ENCODE measurements around the gene RPLP1.

The RPLP1 gene

DNA sequence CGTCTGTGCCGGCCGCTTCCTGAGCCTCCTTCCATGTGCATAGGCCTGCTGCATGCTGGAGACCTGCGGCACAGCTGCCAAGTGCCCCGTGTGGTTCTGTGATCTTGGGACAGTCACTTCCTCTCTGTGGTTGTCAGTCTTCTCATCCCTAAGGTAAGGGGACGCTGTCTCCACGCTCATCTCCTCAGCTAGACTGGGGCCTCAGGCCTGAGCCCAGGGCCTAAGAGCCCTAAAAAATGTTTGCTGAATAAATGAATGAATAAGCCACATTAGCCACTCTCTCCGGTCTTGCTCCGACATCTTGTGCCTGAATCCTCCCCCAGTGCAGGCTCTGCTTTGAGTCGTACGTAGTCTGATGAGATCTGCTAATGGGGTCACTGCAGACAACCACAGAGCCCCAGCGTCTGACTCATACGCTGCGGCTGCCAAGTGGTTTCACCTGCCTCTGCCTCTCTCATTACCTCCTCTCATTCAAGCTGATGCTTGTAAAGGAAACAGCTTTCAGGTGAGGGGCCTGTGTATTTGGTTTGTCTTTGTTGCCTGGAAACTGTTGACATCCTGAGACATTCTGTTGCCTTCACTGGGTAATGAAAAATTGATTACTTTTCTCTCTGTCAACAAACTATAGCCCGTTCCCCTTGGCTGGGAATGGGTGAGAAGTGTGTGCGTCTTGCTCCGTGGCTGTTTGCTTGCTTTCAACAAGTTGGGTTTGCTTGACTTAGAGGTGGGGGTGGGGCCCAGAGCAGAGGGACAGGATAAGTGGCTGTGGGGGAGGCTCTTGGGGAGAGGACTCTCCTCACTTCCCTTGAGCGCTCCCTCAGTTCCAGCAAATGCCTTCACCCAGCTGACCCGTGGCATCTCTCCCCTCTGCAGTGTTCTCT, 15.9 kb downstream of the RPLP1 start:
- DNase-seq (ENCODE audit: low read depth in 2 of 3, low spot score in 1 of 3), result peak; percentile 64 to 70 (median 69)

DNA sequence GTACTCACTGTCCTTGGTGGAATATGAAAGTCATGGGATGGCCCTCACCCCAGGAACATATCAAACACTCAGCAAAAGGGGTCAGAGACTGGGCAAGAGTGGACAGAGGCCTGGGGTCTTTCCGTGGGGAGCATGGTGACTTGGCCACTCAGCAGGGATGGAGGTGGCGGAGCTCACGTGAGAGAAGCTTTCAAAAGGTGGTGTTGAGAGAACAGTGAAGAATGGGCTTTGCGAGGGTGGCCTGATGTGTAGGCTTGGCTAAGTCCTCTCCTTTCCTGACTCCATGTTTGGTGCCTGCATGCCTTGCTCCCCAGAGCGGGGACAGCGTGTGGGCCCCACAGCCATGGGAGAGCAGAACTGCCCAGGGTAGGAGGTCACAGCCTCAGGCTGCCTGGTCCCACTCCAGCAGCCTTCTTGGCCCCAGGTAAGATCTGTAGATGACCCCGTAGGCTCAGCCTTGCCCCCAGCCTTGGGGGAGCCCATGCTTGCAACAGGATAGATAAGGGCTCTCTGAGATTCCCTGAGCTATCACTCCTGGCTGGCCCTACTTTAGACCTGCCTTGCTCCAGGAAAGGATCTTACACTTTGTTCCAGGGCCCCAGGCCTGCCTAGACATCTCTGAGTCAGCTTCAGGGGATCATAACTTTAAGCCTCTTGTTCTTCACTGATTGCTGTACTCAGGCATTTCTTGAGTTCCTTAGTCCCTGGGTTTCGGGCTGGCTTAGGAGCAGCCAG, 17.0 kb downstream of the RPLP1 start:
- DNase-seq (ENCODE audit: low read depth in 2 of 3, low spot score in 1 of 3), result no peak

- no peak for DNase-seq (ENCODE audit: low read depth in 2 of 3, low spot score in 1 of 3)
Measured at GRCh38 chr15:69472046-69472445, 19.4 kb downstream of the RPLP1 start.

GRCh38 chr15:69472562-69472961, 19.9 kb downstream of the RPLP1 start:
- no peak for DNase-seq (ENCODE audit: low read depth in 2 of 3, low spot score in 1 of 3)

GRCh38 chr15:69474291-69474690, 21.7 kb downstream of the RPLP1 start:
- no peak for DNase-seq (ENCODE audit: low read depth in 2 of 3, low spot score in 1 of 3)

DNA sequence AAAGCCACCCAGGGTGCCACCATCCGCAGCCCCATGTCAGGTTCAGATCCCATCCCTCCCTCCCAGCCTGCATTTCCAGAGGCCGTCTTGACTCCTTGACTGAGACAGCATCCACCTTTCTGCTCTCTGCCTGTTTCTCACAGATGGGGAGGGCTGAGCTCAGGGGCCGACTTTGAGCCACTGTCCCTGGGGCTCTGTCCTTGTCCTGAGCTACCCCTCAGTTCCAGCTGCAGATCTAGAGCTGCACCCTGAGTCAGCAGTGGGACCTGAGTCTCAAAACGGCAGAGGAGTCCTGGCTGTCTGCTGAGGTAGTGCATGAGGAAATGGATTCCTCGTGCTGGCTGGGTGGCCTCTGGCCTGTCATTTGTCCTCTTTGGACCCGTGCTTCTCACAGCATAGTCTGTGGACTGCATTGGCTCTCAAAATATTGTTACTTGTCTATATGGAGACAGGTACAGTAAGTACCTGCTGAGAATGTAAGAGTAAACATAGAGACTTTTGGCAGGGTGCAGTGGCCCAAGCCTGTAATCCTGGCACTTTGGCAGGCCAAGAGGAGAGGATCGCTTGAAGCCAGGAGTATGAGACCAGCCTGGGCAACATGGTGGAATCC, 22.3 kb downstream of the RPLP1 start:
- DNase-seq (ENCODE audit: low read depth in 2 of 3, low spot score in 1 of 3), result no peak

GRCh38 chr15:69475769-69476358, 23.2 kb downstream of the RPLP1 start:
- DNase-seq (ENCODE audit: low read depth in 2 of 3, low spot score in 1 of 3), result peak; percentile 54 to 85 (median 68)

DNA sequence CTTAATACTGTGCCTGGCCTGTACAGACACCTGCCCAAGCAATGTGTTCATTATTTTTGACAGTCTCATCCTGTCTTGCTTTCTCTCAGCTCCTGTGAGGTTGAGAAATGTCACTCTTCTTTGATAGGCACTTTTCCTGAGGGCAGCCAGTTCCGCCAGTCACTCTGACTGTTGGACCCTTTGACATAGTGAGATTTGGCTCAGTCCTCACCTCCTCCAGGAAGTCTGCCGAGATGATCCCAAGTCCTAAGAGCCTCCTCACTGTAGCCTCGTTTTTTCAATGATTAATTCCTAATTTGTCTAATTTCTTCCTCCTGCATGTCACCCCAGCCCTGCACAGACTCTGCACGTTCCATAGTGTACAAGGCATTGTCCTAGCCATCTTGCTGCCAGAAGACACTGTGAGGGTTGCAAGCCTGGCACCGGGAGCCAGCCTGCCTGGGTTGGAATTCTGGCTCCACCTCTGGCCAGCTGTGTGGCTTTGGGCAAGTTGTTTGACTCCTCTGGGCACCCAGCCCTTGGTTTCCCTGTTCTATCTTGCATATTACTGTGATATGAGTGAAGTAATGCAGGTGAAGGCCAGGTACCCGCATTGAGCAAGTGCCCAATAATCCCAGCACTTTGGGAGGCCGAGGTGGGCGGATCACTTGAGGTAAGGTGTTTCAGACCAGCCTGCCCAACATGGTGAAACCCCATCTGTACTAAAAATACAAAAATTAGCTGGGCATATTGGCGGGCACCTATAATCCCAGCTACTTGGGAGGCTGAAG, 24.3 kb downstream of the RPLP1 start:
- no peak for DNase-seq (ENCODE audit: low read depth in 2 of 3, low spot score in 1 of 3)

- DNase-seq (ENCODE audit: low read depth in 2 of 3, low spot score in 1 of 3), result peak in 1 of 3 donors; percentile 35
Measured at GRCh38 chr15:69478259-69478781, 25.7 kb downstream of the RPLP1 start.

GRCh38 chr15:69479081-69479480, 26.5 kb downstream of the RPLP1 start:
- no peak for DNase-seq (ENCODE audit: low read depth in 2 of 3, low spot score in 1 of 3)

- no peak for DNase-seq (ENCODE audit: low read depth in 2 of 3, low spot score in 1 of 3)
Measured at GRCh38 chr15:69479971-69480370, 27.4 kb downstream of the RPLP1 start.

DNA sequence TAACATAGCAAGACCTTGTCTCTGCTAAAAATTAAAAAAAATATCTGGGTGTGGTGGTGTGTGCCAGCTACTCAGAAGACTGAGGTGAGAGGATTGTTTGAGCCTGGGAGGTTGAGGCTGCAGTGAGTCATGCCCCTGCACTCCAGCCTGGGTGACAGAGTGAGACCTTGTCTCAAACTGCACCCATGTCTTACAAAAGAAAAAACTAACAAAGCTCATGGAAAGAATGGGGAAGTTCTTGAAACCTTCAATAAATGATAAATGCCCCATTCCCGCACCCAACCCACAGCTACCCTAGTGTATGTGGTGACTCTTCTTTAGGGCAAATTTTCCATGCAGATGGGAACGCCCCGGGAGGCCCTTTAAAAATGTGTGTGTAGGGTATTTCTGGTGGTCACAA, 28.3 kb downstream of the RPLP1 start:
- no peak for DNase-seq (ENCODE audit: low read depth in 2 of 3, low spot score in 1 of 3)

DNA sequence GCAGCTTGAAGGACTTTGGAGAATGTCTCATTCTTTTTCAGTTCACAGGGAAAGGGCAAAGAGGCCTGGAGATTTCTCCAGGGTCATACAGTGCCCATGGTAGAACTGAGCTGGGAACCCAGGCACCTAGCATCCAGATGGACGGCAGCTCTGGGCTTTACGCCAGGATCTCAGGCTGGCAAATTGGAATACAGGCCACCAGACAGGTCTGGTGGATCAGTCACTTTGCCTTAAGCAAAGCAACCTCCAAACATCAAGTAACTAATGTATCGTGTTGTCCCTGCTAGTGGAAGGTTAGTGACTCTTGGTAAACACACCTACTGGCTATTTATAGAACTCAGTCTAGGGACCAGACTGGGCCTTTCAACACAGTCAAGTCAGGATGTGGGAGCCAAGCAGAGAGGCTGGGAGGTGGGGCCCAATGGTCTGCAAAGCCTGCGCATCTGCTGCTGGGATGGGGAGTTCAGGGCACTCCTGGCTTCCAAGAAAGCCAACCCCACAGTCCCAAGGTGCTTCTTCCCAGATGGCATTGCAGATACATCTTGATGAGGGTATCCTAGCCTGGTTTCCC, 30.2 kb downstream of the RPLP1 start:
- DNase-seq (ENCODE audit: low read depth in 2 of 3, low spot score in 1 of 3), result no peak

DNA sequence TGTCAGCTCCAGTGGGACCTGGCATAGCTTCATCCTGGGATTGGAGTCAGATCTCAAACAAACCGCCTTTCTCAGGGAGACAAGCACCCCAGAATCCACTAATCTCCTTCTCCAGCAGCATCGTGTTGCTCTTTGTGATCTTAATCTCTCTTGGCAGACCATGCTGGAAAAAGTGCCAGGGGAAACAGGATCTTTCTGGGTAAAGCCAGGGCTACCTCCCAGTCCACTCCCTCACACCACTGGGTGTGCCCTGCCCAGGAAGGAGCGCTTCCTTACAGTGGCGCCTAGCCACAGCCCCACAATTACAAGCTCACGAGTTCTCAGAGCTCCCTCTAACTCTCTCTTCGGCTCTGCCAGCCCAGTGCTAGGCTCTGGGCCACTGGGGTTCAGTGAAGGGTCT, 32.2 kb downstream of the RPLP1 start:
- no peak for DNase-seq (ENCODE audit: low read depth in 2 of 3, low spot score in 1 of 3)

DNA sequence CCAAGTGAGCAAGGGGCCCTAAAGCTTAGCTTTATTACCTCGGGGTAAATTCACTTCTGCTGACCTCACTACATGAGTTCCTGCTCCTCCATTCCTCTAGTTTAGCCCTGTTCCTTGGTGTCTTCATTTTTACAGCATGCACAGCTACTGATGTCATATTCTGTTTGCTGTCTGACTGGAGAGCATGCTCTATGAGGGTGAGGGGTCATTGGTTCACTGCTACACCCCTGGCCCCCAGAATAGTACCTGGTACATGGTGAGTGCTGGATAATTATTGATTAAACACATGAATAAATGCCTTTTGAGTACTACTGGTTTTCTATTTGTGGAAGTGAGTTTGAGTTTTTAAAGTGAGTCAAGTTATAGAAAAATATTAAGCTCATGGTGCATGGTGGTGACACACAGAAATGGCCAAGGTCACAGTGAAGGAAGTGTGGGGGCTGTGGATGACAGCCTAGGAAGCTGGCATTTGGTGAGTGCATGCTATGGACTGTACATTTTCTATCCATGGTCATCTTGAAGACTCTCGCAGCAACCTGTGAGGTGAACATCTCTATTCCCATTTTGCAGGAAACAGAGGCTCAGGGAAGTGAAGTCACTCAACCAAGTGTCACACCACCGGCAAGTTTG, 34.0 kb downstream of the RPLP1 start:
- no peak for DNase-seq (ENCODE audit: low read depth in 2 of 3, low spot score in 1 of 3)

GRCh38 chr15:69489073-69489571, 36.5 kb downstream of the RPLP1 start:
- DNase-seq (ENCODE audit: low read depth in 2 of 3, low spot score in 1 of 3), result no peak

GRCh38 chr15:69490356-69491037, 37.9 kb downstream of the RPLP1 start:
- DNase-seq (ENCODE audit: low read depth in 2 of 3, low spot score in 1 of 3), result no peak

- DNase-seq (ENCODE audit: low read depth in 2 of 3, low spot score in 1 of 3), result no peak
Measured at GRCh38 chr15:69491038-69491505, 38.5 kb downstream of the RPLP1 start.

- no peak for DNase-seq (ENCODE audit: low read depth in 2 of 3, low spot score in 1 of 3)
Measured at GRCh38 chr15:69493406-69493805, 40.8 kb downstream of the RPLP1 start.

All from stimulated activated CD4-positive, alpha-beta T cell treated with anti-CD3 and anti-CD28 coated beads, Interleukin-12 subunit alpha, Interleukin-12 subunit beta, amount 100 ng/mL, for 48 hours (primary cell).